Measurements from ENCODE around the gene ASIC3.

The ASIC3 gene

DNA sequence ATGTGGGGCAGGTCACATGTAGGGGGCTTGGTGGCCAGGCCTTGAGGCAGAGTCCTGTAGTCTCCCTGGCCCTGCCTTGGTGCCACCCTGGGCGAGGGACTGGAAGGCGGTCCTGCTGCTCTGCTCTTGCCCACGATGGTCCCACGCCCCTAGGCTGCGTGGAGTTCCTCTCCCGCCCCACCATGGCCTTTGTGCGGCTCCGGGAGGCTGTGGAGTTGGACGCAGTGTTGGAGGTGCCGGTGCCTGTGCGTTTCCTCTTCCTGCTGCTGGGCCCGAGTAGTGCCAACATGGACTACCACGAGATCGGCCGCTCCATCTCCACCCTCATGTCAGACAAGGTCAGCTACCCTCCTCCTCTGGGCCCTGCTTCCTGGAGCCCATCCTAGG is 22.2 kb downstream of the ASIC3 start:
- DNase-seq (ENCODE audit: low spot score) = no peak

DNA sequence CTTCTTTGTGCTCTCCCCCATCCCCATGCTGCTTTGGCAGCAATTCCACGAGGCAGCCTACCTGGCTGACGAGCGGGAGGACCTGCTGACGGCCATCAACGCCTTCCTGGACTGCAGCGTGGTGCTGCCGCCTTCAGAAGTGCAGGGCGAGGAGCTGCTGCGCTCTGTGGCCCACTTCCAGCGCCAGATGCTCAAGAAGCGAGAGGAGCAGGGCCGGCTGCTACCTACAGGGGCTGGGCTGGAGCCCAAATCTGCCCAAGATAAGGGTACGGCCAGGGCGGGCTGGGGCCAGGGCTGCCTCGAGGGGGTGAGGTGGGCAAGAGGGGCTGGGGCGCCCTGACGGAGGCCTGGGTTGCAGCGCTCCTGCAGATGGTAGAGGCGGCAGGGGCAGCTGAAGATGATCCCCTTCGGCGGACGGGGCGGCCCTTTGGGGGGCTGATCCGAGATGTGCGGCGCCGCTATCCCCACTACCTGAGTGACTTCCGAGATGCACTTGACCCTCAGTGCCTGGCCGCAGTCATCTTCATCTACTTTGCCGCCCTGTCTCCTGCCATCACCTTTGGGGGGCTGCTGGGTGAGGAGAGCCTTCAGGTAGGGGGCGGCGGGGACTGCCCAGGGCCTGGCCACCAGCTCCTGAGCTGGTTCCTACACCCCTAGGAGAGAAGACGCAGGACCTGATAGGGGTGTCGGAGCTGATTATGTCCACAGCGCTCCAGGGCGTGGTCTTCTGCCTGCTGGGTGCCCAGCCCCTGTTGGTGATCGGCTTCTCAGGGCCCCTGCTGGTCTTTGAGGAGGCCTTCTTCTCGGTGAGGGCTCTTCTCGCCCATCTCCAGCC is 22.9 kb downstream of the ASIC3 start:
- no peak for DNase-seq (ENCODE audit: low spot score)

DNA sequence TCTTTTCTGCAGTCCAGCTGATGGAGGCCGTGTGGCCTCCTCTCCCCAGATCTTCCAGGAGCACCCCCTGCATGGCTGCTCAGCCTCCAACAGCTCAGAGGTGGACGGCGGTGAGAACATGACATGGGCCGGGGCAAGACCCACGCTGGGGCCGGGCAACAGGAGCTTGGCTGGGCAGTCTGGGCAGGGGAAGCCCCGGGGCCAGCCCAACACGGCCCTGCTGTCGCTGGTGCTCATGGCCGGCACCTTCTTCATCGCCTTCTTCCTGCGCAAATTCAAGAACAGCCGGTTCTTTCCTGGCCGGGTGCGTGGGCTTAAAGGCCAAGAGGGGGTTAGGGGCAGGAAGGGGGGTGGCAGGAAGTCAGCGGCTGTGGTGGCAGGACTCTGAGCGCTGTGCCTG is 25.7 kb downstream of the ASIC3 start:
- DNase-seq (ENCODE audit: low spot score) = no peak

DNA sequence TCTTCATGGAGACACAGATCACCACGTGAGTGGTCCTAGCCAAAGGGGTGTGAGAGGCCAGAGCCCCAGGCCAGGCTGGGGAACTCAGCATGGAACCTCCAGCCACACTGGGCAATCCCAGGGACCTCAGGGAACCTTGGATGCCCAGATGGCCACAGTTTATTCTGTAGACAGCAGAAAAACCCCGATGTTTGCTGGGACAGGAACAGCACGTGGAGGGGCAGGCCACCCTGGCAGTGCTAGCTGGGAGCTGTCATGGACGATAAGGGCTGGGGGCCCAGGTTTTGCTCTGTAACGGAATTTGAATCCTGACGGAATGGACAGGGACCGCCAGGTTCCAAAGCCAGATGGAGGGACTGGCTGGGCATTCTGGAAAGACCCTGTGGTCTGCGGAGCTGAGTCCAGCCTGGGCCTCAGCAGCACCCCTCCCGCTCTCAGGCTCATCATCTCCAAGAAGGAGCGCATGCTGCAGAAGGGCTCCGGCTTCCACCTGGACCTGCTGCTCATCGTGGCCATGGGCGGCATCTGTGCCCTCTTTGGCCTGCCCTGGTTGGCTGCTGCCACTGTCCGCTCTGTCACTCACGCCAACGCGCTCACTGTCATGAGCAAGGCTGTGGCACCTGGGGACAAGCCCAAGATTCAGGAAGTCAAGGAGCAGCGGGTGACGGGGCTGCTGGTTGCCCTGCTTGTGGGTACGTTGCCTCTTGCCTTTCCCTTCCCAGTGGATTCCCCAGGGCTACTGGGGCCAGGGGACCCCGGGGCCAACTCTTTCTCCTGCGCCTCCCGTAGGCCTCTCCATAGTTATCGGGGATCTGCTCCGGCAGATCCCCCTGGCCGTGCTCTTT is 26.7 kb downstream of the ASIC3 start:
- DNase-seq (ENCODE audit: low spot score) = no peak

DNA sequence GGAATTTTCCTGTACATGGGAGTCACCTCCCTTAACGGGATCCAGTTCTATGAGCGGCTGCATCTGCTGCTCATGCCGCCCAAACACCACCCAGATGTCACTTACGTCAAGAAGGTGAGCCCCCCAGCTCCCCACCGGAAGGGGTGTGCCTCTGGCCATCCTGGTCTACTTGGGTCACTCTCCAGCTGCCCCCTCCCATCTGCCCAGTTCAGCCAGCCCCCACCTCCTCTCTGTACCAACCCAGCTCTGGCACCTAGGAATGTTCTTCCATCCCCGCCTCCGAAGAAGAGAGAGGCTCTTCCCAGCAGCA is 27.3 kb downstream of the ASIC3 start:
- no peak for DNase-seq (ENCODE audit: low spot score)

DNA sequence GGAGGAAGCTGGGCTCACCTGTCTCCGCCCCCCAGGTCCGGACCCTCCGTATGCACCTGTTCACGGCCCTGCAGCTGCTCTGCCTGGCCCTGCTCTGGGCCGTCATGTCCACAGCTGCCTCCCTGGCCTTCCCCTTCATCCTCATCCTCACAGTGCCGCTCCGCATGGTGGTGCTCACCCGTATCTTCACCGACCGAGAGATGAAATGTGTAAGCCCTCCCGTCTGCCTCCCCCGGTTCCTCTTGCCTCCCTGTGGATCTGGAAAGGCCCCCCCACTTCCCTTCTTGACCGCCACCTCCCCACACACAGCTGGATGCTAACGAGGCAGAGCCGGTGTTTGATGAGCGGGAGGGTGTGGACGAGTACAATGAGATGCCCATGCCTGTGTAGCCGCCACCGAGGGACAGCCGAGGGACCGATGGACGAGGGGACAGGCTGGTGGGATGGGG is 27.7 kb downstream of the ASIC3 start:
- DNase-seq (ENCODE audit: low spot score) = no peak

DNA sequence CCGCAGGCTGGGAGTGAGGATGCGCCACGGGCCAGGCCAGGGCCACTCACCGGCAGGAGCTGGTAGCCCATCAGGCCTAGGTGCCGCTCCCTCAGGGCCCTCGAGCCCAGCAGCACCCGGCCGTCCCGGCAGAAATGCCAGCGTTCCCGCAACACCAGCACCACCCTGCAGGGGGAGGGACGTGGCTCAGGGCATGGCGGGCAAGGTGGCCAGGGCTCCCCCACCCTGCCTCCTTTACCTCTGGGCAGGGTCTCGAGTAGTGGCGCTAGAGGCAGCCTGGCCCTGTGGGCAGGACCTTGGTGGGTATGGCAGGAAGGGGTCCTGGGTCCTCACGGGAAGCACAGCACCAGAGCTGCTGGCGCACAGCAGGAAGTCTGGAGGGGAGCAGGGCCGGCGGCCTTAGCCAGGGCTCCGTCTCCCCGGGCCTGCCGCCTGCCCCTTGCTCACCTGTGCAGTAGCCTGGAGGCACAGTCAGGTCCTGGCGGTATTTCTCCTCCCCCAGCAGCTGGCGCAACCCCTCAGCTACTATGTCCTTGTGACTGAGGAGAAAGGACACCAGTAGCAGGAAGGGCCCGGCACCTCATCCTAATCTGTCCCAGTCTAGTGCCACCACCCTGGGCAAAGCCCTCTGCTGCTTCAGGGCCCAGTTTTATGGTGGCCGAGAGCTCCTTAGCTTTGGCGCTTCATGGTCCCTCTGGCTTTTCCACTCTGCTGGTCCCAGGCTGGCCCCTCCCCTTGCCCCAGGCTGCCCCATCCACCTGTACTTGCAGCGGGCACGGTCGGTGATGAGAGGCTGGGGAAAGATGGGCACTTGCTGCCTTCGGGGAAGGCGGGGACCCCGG is 28.8 kb downstream of the ASIC3 start:
- DNase-seq (ENCODE audit: low spot score) = no peak

DNA sequence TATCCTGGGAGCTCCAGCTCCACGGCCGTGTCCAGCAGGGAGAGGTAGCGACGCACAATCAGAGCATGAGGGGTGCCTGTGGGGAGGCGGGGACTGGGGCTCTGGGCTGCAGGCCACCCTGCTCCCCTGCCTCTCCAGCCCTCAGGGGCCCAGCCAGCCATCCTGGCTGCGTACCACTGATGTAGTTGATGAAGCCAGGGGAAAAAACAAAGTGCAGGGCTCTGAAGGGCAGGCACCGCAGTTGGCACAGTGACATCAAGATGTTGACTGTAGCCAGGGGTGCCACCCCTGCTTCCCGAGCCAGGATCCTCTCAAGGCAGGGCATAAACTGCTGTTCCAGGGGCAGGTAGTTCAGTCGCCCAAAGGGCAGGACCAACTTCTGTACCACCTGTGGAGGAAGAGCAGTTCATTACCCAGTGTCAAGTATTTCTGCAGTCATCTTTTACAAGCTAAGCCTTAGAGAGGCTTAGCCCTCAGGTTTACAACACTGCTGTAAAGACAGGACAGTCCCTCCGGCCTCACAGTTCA is 29.4 kb downstream of the ASIC3 start:
- DNase-seq (ENCODE audit: low spot score) = no peak

DNA sequence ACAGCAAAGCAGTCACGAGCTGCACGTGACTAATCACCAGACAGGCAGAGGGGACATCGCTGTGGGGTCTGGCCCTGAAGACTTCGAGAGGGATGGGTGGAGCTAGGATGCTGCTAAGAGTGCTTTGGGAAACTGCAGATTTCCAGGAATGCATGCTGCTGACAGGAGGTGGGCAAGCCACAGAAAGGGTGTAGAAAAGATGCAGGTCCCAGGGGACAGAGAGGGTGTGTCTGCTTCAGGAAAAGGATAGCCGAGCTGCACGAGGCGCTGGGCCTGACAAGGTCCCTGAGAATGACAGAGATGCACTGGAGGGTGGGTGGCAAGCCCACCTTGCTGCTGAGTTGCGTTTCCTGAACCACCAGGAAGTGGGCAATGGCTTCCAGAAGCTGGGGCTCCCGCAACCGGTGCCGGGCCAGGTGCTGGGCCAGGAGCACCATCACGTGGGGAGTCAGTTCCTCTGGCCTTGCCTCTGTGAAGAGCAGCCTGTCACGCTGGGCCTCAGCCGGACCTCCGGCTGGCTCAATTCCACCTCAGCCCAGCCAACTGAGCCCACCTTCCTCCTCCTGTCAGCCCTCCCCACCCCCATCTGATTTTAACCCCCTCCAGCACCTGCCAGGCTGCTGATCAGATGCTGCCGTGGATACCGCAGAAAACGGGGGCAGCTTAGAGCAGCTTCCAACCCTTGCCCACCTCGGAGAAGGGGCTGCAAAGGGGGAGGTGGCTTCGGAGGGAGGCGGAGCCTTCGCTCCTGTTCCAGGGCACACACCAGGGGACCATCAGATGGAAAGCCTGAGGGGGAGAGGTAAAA is 30.1 kb downstream of the ASIC3 start:
- no peak for DNase-seq (ENCODE audit: low spot score)

DNA sequence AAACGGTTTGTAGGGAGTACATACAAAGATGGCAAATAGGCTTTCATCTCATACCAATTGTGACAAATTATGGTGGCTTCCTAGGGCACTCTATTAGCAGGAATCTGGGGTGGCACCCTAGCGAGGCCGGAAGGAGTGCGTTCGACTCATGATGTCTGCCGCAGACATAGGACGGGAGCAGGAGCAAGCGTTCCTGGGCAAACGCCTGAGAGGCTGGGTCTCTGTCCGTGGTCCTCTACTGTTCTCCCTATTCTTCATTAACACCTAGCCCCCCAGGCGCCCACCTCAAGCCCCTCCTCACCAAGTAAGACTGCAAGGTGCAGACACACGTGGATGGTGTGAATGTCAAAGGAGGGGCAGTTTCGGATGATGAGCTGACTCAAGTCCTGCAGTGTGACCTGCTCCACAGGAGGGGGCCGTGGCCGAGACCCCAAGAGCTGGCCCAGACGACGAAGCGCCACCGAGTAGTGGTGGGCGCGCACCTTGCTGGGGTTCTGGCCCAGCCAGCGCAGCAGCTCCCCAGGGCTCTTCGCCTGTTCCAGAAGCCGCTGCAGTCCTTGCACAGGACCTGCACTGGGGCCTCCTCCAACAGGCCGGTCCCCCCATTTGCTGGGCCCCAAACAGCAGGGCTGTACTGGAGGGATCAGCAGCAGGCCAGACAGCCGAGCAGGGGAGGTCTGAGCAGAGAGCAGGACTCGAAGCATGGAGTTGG is 31.0 kb downstream of the ASIC3 start:
- DNase-seq (ENCODE audit: low spot score) = no peak

DNA sequence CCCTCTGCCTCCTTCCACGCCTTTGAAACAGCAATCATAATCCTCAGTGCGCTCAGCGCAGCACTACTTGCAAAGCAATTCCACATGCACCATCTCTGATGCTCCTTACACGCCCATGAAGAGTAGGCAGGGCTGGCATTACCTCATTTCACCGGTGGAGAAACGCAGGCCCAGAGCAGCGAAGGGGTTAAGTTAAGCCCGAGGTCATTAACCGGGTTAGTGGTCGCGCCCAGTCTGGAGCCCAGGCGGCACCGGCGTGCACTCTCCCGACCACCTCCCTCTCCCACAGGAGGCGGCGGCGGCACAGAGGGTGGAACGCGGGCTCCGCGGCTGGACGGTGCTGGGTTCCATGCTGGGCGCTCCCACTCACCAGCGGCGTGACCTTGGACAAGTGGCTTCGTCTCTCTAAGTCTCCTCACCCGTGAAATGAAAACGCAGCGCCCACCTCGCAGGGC is 31.8 kb downstream of the ASIC3 start:
- no peak for DNase-seq (ENCODE audit: low spot score)

DNA sequence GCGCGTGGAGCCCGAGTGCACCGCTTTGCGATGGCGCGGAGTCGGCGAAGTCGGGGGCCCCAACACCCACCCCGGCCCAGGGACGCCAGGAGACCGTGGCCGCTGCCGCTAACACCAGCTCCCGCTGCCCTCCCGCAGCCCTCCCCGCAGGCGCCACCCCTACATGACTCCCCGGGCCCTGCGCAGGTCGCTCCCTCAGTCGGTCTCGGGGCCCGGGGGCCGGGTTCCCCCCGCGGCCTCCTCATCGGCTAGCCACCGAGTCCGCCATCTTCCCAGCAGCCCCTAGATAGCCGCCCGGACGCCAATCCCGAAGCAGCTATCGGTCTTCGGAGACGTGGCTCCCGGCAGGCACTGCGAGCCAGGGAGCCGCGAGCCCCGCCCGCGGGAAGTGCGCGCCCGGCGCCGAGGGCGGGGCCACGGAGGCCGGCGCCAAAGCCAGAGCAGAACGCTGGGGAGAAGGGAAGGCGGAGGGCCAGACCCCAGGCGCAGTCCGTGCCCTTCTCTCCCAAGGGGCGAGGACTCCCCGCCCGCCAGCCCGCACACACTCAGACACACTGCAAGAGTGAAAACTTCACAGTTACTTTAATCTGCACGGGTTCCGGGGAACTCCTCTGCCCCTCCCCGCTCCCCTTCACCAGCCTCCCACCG is 32.3 kb downstream of the ASIC3 start, which contains the start of gene FASTK:
FASTK (minus strand) TSS at position 288 of the 648 bp plus-strand sequence; CDS start at position 245, 43 bp downstream.
- peak; percentile 93 for DNase-seq (ENCODE audit: low spot score)

DNA sequence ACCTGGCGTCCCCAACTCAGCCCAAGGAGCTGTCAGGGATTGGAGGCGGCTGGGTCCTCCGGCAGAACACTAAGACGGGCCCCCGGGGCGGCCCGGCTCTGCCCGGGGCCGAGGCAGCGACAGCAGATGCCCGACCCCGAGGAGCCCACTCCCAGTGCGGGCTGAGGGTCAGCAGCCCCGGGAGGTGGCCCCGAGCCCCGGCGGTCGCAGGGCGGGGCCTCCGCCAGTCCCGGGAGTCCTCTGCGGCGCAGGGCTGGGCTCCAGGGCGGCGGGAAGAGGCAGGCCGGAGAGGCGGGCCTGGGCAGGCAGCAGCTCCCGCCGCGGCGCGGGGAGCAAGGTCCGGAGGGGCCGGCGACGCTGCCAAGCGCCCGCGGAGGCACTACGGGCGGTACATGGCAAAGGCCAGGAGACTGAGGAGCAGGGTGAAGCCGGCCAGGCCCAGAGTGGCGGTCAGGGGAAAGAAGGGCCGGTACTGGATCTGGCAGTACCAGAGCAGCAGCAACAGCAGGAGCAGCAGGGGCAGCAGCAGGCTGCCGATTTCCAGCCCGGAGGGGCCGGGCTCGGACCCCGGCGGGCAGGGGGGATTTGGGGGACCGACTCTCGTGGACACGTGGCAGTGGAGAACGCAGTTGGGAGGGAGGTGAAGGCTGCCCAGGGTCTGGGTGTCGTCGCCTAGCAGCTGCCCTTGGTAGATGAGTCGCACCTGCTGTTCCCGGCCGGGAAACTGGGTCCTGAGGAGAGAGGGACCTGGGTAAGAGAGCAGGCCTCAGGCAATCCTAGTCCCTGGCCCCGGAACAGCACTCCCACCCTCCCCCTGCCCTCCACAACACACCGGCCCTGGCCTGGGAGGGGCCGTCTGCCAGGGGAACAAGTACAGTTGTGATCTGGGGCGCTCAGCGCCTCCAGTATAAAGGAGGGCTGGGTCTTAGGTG is 33.1 kb downstream of the ASIC3 start:
- DNase-seq (ENCODE audit: low spot score) = no peak

DNA sequence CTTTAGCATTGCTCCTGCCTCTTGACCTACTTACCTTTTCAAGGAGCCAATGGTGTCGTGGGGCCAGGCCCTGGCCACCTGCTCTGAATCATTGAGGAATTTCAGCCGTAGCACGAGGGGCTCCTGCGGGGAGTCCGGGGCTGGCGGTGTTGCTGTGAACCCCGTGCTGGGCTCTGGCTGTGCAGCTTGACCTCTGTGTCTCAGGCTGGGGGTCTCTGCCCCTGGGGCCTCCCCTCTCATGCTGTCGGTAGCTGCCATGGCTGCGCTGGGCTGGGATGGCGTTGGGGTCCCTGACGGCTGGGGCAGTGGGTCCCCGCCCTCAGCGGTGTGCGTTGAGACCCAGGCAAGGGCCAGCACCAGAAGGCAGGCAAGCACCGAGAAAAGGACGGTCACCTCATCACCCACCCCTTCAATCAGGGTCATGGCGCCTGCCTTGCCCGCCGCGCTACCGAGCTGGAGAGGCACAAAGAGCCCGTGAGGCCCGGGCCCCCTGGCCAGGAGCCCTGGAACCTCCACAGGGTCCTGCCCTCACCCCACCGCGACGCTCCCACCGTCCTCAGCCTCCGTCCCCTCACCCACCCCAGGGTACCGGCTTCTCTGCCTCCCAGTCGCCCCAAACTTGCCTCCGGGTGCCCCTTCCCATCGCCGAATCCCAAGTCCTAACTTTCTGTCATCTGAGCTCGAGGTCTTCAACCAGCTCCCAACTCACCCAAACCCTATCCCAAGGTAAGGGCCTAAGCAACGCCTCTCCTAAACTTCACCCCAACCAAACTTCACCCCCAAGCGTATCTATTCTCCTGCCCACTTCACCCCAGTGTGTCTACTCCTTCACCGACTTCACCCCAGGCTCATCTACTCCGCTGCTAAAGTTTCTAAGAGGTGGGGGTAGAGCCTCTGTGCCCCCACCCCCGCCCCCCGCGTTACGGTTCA is 34.1 kb downstream of the ASIC3 start:
- DNase-seq (ENCODE audit: low spot score) = no peak

DNA sequence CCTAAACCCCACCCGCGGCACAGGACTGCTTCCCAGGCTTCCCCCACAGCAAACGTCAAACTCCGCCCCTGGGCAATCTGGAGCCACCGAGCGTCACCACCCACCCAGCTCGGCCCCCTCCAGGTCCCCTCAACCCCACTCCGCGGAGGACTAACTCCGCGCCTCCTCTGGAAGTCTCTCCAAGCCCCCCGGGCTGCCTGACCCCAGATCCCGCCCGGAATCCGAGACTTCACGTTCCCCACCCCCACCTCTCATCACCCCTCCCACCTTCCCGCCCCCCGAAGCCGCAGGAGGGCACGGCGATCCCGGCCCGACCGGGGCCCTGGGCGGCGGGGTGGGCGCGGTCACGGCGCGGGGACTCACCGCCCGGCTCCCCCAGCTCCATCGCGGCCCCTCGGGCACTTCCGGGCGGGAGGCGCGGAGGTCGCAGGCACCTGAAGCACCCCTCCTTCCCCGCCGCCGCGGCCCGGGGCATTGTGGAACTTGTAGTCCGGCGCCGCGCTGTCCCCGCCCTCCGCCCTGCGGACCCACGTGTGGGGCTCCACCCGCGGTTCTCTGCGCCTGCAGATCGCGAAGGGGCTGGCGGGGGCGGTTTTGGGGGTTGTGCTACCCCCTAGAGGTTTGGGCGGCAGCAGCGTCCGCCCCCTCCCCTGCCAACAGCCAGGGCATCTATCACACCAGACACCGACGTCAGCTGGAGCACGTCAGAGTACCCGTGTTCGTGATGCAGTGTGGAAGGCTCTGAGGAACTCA is 34.9 kb downstream of the ASIC3 start, which contains the start of gene TMUB1:
TMUB1 (minus strand) TSS at position 423 of the 753 bp plus-strand sequence. CDS start 930 bp downstream, outside the sequence.
- DNase-seq (ENCODE audit: low spot score) = peak; percentile 86

DNA sequence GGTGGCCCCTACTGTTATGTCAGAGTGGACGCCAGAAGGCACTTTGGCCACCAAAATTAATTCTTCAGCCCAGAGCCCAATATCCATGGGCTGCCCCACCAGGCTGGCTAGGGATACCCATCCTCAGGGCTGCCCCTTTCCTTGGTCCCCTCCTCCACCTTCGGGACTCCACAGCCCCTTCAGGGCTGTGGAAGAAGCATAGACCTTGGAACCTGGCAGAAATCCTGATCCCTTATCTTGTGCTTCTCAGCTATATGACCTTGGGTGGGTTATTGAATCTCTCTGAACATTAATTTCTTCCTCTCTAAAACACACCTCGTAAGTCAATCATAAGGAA is 35.5 kb downstream of the ASIC3 start:
- no peak for DNase-seq (ENCODE audit: low spot score)

DNA sequence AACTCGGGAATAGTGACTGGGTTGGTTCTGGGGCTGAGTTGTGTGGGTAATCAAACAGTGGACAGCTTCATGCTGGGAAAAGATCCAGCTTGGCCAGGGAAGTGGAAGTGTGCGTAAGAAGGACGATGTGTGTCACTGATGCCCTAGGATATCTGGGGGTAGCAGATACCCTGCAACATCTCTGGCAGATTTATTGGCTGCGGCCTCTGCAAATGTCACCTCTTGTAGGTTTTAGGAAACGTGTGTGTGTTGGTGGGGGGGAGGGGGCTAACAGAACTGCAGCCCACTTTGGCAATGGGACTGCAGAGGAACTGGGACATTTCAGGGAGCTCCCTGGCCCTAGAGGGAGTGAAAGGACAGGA is 37.0 kb downstream of the ASIC3 start:
- no peak for DNase-seq (ENCODE audit: low spot score)

All from left forelimb (tissue), 1 donor.